ENCODE measurements around the gene CC2D1A. TPM values are rescaled to one million over a fixed set of nuclear protein-coding genes. Genes with fewer than 3 reads are reported as not detected.

Gene CC2D1A
- total and polyA plus RNA-seq, 2 experiments from 2014 or later = 23.1 to 39.7 TPM

DNA sequence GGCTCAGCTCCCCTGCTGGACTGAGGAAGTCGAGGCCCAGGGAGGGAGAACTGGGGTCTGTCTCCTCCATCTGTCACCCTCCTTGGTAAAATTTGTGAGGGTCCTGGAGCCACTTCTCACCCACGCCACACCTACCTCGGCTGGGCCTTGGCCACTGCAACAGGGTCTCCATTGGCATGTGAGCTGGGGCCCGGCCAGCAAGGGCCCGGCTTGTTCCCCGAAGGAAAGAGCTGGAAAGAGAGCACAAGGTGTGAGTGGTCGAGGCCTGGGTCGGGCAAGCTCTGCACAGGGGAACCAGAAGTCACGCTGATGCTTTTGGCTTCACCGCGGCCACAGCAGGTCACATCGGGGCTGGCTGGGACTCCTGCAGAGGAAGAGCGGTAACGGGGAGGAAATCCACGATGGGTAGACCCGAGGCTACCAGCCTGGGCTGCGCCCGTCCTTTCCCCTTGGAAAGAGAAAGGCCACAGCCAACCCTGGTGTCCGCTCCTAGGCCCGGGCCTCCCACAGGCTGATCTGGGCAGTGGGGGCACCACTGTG, 20.1 kb upstream of the CC2D1A start:
- H3K79me2 ChIP-seq (replicated peaks; ENCODE audit: insufficient read depth) = no peaks in the 10 kb centered on the region
- Mint-ChIP-seq H3K9me3 (no peaks in the 10 kb centered on the region), H3K36me3 (ENCODE audit: low read depth) (no peaks in the 10 kb centered on the region), H3K4me3 (no peak overlapping the region), H3K4me1 (peaks cover 19% of the 10 kb centered on the region), H3K27ac (no peak overlapping the region), H3K27me3 (ENCODE audit: insufficient read depth, low read depth, poor library complexity) (peaks cover 2% of the 10 kb centered on the region)
- no peaks in the 10 kb centered on the region for H4K20me1 ChIP-seq (replicated peaks; ENCODE audit: insufficient read depth)
- H3K4me2 ChIP-seq = no peak overlapping the region
- ATAC-seq (no peak), DNase-seq (ENCODE audit: low spot score) (no peak)
- no peak overlapping the region for H3K27ac ChIP-seq (ENCODE audit: low read depth)
- no peak overlapping the region for H3K4me3 ChIP-seq
- H3K27me3 ChIP-seq (ENCODE audit: insufficient read depth) = no peaks in the 10 kb centered on the region
- no peak overlapping the region for H2AFZ ChIP-seq
- H3K36me3 ChIP-seq (ENCODE audit: insufficient read depth) = no peaks in the 10 kb centered on the region
- peaks cover 12% of the 10 kb centered on the region for H3K4me1 ChIP-seq (ENCODE audit: insufficient read depth)
- TF ChIP-seq JUNB (IDR thresholded peaks at IDR 0.05; ENCODE audit: unreplicated experiment) (no peak), CREB1 (CRISPR knock-in tag; IDR thresholded peaks at IDR 0.05; ENCODE audit: low read depth) (no peak), POLR2AphosphoS5 (IDR thresholded peaks at IDR 0.05; ENCODE audit: low read depth) (no peak), EZH2phosphoT487 (IDR thresholded peaks at IDR 0.05; ENCODE audit: unreplicated experiment) (no peak), STAT1 (IDR thresholded peaks at IDR 0.05; ENCODE audit: unreplicated experiment) (no peak), ZNF331 (CRISPR knock-in tag; IDR thresholded peaks at IDR 0.05; ENCODE audit: low read depth) (no peak), NANOG (IDR thresholded peaks at IDR 0.05; ENCODE audit: borderline replicate concordance) (no peak)
- TF ChIP-seq, protein P1, sequence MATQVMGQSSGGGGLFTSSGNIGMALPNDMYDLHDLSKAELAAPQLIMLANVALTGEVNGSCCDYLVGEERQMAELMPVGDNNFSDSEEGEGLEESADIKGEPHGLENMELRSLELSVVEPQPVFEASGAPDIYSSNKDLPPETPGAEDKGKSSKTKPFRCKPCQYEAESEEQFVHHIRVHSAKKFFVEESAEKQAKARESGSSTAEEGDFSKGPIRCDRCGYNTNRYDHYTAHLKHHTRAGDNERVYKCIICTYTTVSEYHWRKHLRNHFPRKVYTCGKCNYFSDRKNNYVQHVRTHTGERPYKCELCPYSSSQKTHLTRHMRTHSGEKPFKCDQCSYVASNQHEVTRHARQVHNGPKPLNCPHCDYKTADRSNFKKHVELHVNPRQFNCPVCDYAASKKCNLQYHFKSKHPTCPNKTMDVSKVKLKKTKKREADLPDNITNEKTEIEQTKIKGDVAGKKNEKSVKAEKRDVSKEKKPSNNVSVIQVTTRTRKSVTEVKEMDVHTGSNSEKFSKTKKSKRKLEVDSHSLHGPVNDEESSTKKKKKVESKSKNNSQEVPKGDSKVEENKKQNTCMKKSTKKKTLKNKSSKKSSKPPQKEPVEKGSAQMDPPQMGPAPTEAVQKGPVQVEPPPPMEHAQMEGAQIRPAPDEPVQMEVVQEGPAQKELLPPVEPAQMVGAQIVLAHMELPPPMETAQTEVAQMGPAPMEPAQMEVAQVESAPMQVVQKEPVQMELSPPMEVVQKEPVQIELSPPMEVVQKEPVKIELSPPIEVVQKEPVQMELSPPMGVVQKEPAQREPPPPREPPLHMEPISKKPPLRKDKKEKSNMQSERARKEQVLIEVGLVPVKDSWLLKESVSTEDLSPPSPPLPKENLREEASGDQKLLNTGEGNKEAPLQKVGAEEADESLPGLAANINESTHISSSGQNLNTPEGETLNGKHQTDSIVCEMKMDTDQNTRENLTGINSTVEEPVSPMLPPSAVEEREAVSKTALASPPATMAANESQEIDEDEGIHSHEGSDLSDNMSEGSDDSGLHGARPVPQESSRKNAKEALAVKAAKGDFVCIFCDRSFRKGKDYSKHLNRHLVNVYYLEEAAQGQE (IDR thresholded peaks at IDR 0.05; ENCODE audit: unreplicated experiment) = no peak
- TF ChIP-seq, protein P2, sequence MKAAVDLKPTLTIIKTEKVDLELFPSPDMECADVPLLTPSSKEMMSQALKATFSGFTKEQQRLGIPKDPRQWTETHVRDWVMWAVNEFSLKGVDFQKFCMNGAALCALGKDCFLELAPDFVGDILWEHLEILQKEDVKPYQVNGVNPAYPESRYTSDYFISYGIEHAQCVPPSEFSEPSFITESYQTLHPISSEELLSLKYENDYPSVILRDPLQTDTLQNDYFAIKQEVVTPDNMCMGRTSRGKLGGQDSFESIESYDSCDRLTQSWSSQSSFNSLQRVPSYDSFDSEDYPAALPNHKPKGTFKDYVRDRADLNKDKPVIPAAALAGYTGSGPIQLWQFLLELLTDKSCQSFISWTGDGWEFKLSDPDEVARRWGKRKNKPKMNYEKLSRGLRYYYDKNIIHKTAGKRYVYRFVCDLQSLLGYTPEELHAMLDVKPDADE (IDR thresholded peaks at IDR 0.05) = no peak
- TF ChIP-seq, protein P3, sequence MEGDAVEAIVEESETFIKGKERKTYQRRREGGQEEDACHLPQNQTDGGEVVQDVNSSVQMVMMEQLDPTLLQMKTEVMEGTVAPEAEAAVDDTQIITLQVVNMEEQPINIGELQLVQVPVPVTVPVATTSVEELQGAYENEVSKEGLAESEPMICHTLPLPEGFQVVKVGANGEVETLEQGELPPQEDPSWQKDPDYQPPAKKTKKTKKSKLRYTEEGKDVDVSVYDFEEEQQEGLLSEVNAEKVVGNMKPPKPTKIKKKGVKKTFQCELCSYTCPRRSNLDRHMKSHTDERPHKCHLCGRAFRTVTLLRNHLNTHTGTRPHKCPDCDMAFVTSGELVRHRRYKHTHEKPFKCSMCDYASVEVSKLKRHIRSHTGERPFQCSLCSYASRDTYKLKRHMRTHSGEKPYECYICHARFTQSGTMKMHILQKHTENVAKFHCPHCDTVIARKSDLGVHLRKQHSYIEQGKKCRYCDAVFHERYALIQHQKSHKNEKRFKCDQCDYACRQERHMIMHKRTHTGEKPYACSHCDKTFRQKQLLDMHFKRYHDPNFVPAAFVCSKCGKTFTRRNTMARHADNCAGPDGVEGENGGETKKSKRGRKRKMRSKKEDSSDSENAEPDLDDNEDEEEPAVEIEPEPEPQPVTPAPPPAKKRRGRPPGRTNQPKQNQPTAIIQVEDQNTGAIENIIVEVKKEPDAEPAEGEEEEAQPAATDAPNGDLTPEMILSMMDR (conservative IDR thresholded peaks at IDR 0.05; ENCODE audit: low read depth in 2 of 2) = no peak
- peaks cover 4% of the 10 kb centered on the region for H3F3A ChIP-seq (replicated peaks; ENCODE audit: low read depth)
- H3K9me2 ChIP-seq (ENCODE audit: insufficient read depth) = no peaks in the 10 kb centered on the region
